Astrocyte of the cerebellum (primary cell): Measurements from ENCODE around the gene COA8.
A peak's percentile ranks its signal among the peaks of the same experiment; 100 is the strongest.
"Not testable (repeated sequence)": the region's sequence is repeated elsewhere in the genome, so short reads cannot be mapped to it uniquely, and the experiment has no call there.

Experiments
- DNase-seq: peaks from one replicate; pipeline ENCODE4 v3.0.0-alpha.2; 2011; ENCODE audit warnings: low read depth
- H3K4me3 ChIP-seq: 2 replicates; pipeline ENCODE4 v1.5.1; 2011; ENCODE audit warnings: mild to moderate bottlenecking, low read depth, low read length, moderate library complexity
- in situ Hi-C: cut with HindIII; loops from 2 replicates; pipeline ENCODE4 v1.10.0; 2017; ENCODE audit warnings: low sequenced_read_pairs
- TF ChIP-seq, protein P1 (sequence below): IDR thresholded peaks from 2 replicates; pipeline ENCODE4 v1.5.1; 2012; ENCODE audit warnings: low read length, low read depth, moderate library complexity, mild to moderate bottlenecking; ENCODE audit errors: missing control alignments

The COA8 gene

DNA sequence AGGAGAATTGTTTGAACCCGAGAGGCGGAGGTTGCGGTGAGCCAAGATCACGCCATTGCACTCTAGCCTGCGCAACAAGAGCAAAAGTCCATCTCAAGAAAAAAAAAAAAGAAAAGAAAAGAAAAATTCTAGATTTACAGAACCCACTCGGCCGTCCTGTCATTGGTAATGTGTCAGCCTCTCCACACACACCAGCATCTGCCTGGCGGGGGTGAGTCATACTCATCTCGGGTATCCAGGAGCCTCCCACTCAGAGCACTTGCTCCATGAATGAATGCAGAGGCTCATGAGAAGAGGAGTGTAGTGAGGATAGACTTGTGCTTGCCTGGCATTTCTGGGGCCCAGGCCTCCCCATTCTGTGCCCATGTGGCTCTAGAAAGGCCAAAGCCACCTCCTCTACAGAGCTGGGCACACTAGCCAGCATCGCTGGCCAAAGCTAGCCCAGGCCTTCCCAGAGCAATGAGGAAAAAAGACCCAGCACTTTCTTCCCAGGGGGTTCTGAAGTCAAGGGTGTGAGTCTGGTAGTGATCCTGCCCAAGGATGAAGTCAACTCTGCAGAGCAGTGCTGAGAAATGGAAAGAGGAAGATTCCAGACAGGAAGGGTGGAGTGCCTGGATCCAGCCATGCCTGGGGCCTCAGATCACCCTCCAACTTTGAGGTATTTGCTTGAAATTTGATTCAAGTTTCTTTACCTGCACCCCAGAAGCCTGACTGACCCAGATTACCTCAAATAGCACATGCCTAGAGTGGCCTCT, 35.0 kb downstream of the COA8 start:
- TF ChIP-seq, protein P1, sequence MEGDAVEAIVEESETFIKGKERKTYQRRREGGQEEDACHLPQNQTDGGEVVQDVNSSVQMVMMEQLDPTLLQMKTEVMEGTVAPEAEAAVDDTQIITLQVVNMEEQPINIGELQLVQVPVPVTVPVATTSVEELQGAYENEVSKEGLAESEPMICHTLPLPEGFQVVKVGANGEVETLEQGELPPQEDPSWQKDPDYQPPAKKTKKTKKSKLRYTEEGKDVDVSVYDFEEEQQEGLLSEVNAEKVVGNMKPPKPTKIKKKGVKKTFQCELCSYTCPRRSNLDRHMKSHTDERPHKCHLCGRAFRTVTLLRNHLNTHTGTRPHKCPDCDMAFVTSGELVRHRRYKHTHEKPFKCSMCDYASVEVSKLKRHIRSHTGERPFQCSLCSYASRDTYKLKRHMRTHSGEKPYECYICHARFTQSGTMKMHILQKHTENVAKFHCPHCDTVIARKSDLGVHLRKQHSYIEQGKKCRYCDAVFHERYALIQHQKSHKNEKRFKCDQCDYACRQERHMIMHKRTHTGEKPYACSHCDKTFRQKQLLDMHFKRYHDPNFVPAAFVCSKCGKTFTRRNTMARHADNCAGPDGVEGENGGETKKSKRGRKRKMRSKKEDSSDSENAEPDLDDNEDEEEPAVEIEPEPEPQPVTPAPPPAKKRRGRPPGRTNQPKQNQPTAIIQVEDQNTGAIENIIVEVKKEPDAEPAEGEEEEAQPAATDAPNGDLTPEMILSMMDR, result no peak
- DNase-seq, result peak; percentile 59
- no peak overlapping the region for H3K4me3 ChIP-seq
- in situ Hi-C loops, result no loop called here

DNA sequence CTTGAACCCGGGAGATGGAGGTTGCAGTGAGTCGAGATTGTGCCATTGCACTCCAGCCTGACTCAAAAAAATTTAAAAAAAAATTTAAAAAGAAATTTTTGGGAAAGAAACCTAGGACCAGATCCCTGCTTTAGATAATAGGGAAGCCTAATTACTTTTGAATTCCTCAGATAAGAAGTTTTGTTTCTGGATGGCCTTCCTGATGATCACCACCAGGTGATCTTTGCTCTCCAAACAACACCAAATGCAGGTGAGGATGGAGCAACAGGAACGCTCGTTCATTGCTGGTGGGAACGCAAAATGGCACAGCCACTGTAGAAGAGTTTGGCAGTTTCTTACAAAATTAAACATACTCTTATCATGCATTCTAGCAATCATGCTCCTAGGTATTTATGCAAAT, 37.7 kb downstream of the COA8 start:
- in situ Hi-C loops, result no loop called here
- no peak overlapping the region for H3K4me3 ChIP-seq
- TF ChIP-seq, protein P1, result no peak
- no peak for DNase-seq

DNA sequence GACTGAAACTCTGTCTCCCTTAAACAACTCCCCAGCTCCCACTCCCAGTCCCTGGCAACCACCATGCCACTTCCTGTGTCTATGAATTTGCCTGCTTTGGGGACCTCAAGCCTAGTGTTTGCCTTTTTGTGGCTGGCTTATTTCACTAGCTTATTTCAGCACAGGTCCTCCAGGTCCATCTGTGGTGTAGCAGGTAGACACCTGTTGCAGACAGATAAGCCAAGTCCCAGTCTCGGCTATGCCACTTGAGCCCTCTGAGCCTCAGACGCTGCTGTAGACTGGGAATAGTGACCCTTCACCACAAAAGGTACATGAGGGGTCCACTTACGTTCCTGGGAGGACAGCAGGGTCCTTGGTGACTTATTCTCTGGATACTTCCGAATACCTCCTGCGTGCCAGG, 41.9 kb downstream of the COA8 start:
- TF ChIP-seq, protein P1, result no peak
- DNase-seq, result no peak
- in situ Hi-C loops, result no loop called here
- no peak overlapping the region for H3K4me3 ChIP-seq

DNA sequence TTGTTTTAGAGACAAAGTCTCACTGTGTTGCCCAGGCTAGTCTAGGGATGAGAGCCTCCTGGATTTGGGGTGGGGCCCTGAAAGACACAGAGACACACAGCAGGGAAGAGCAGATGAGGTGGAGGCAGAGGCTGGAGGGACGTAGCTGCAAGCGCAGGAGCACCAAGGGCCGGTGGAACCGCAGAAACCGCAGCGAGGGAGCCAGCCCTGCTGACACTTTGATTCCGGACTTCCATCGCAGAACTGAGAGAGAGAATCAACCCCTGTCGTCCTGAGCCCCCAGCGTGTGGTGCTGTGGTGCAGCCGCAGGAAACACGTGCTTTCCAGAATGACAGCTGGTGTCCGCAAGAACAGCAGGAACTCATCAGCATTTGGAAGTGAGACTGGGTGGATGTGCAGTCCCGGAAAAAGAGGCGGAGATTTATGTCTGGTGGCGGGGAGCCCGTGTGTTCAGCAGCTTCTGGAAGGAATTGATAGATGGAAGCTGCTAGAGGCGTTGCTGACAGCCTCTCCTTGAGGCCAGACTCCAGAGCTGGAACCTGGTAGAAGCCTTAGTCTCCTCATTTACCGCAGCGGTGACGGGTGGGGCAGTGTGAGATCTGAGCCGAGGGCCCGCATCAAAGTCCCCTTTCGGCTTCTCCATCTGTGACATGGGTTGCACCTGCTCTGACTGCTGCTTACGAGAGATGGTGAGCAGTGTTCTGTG, 44.4 kb downstream of the COA8 start:
- in situ Hi-C loops, result no loop called here
- TF ChIP-seq, protein P1, result no peak
- H3K4me3 ChIP-seq, result no peak overlapping the region
- peak; percentile 93 for DNase-seq

DNA sequence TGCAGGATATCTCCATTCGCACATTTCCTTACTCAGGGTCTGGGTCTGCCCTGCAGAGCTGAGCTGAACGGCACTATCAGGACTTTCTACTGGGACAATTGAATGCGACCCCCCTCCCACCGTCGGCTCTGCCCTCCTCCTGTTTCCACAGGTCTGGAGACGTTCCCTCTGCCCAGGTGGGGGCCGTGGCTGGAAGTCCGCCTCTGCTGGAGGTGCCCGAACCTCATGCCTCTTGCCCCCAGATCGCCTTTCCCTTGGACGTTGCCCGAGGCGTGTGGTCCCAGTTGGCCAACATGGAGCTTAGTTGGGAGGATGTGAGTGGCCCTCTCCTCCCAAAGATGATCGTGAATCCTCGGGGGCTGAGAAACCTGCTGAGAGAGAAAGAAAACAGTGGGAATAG, 45.1 kb downstream of the COA8 start:
- no peak overlapping the region for H3K4me3 ChIP-seq
- in situ Hi-C loops, result no loop called here
- DNase-seq, result no peak
- TF ChIP-seq, protein P1, result no peak

DNA sequence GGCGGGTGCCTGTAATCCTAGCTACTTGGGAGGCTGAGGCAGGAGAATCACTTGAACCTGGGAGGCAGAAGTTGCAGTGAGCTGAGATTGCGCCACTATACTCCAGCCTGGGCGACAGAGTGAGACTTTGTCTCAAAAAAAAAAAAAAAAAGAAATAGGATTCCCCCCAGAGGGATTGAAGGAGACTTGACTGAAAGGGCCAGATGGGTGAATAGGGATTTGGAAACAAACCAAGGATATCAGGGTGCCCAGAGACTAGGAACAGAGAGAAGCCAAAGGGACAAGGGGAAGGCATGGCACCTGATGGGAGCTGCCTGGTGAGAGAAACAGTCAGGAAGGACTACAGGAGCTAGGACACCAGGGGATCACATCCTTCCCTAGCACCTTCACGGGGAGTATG, 46.3 kb downstream of the COA8 start:
- DNase-seq, H3K4me3 ChIP-seq, in situ Hi-C loops: not testable (repeated sequence)

DNA sequence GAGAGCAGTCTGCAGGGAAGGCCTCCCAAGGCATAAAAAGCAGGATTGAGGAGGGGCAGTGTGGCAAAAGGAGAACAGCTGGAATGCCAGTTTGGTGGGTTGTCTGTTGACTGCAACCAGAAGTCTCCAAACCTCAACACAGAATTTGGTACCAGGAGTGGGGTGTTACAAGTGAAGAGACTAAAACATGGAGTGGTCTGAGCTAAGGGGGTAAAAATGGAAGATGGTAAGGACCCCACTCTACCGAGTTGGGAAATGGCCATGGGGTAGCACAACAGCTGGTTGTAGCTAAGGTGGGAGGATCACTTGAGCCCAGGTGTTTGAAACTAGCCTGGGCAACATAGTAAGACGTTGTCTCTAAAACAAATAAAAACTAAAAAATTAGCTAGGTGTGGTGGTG, 48.5 kb downstream of the COA8 start:
- no peak for DNase-seq
- in situ Hi-C loops, result no loop called here
- no peak overlapping the region for H3K4me3 ChIP-seq
- TF ChIP-seq, protein P1, result no peak
